IMR-90 (cell line): ENCODE data around the gene SLC16A1. TPM values are rescaled to one million over a fixed set of nuclear protein-coding genes. Genes with fewer than 3 reads are reported as not detected.

Experiments used
- ATAC-seq: fragments of 200-7000 bp; cut with Tn5 transposase; 2 replicates; pipeline ENCODE4 v1.9.1; 2020; ENCODE audit warnings: low read depth, mild to moderate bottlenecking, moderate library complexity
- BruUV-seq: library from RNA; stranded (reverse); fragments of 400-500 nt; replicated peaks from 2 replicates; lab custom pipeline; 2021; lab: Mats Ljungman, UMichigan
- CTCF ChIA-PET: fragments of 300-600 bp; formaldehyde crosslinking; extraction: SDS; loops from one replicate; lab custom pipeline; 2021; ENCODE audit warnings: antibody characterized with exemption; lab: Yijun Ruan, JAX
- POLR2A ChIA-PET: fragments of 300-600 bp; sonication (Branson Sonifier 250); formaldehyde crosslinking; loops from one replicate; lab custom pipeline; 2022; ENCODE audit warnings: antibody characterized with exemption; ENCODE audit not compliant: unreplicated experiment; lab: Charles Lee
- DNase-seq: peaks from one replicate; pipeline ENCODE4 v3.0.0; 2013
- H2AFZ ChIP-seq: replicated peaks from 2 replicates; pipeline ENCODE3; 2013; ENCODE audit warnings: low read length, mild to moderate bottlenecking; ENCODE audit not compliant: poor library complexity
- H2AK5ac ChIP-seq: 2 replicates; pipeline ENCODE4 v1.6.1; 2013; ENCODE audit warnings: low read depth, low read length, inconsistent platforms
- H2AK9ac ChIP-seq: replicated peaks from 2 replicates; pipeline ENCODE3; 2013; ENCODE audit warnings: mild to moderate bottlenecking, low read depth, low read length, moderate library complexity; ENCODE audit not compliant: poor library complexity
- H2BK120ac ChIP-seq: 2 replicates; pipeline ENCODE4 v1.6.1; 2013; ENCODE audit warnings: low read depth, low read length, inconsistent platforms
- H2BK15ac ChIP-seq: 3 replicates; pipeline ENCODE4 v1.6.1; 2013; ENCODE audit warnings: low read depth, low read length, inconsistent platforms
- H2BK20ac ChIP-seq: 2 replicates; pipeline ENCODE4 v1.6.1; 2013; ENCODE audit warnings: low read depth, mild to moderate bottlenecking, inconsistent platforms, low read length, moderate library complexity
- H2BK5ac ChIP-seq: 2 replicates; pipeline ENCODE4 v1.6.1; 2013; ENCODE audit warnings: mild to moderate bottlenecking, low read depth, low read length, inconsistent platforms; ENCODE audit not compliant: poor library complexity, severe bottlenecking
- H3K14ac ChIP-seq: replicated peaks from 2 replicates; pipeline ENCODE4 v1.6.1; 2013; ENCODE audit warnings: low read depth, low read length, inconsistent platforms
- H3K18ac ChIP-seq: 2 replicates; pipeline ENCODE4 v1.6.1; 2013; ENCODE audit warnings: low read depth, low read length, control low read depth
- H3K23ac ChIP-seq: 2 replicates; pipeline ENCODE4 v1.6.1; 2013; ENCODE audit warnings: low read depth, low read length, inconsistent platforms
- H3K27ac ChIP-seq: 2 replicates; pipeline ENCODE4 v1.5.1; 2013; ENCODE audit warnings: mild to moderate bottlenecking, control low read depth, low read length; ENCODE audit not compliant: insufficient read depth
- H3K27me3 ChIP-seq: 2 replicates; pipeline ENCODE4 v1.6.1; 2013; ENCODE audit warnings: low read length; ENCODE audit not compliant: control insufficient read depth, insufficient read depth
- H3K36me3 ChIP-seq: 2 replicates; pipeline ENCODE4 v1.6.1; 2013; ENCODE audit warnings: low read length, mixed read lengths; ENCODE audit not compliant: control insufficient read depth, insufficient read depth
- H3K4ac ChIP-seq: 2 replicates; pipeline ENCODE4 v1.6.1; 2013; ENCODE audit warnings: low read depth, low read length, inconsistent platforms
- H3K4me1 ChIP-seq: 2 replicates; pipeline ENCODE4 v1.6.1; 2013; ENCODE audit warnings: low read length, mixed read lengths; ENCODE audit not compliant: control insufficient read depth, insufficient read depth
- H3K4me2 ChIP-seq: 2 replicates; pipeline ENCODE4 v1.6.1; 2013; ENCODE audit warnings: low read depth, mild to moderate bottlenecking, control low read depth, low read length, moderate library complexity
- H3K4me3 ChIP-seq: 2 replicates; pipeline ENCODE4 v1.5.1; 2013; ENCODE audit warnings: low read depth, mild to moderate bottlenecking, control low read depth, low read length, moderate library complexity; ENCODE audit not compliant: insufficient read depth
- H3K56ac ChIP-seq: 2 replicates; pipeline ENCODE4 v1.6.1; 2013; ENCODE audit warnings: low read length, inconsistent platforms; ENCODE audit not compliant: insufficient read depth; ENCODE audit errors: extremely low read depth
- H3K79me1 ChIP-seq, 2 experiments: 2 replicates each; pipeline ENCODE4 v1.6.1; 2013; ENCODE audit warnings: low read length in 2 of 2, inconsistent platforms in 1 of 2, low read depth in 1 of 2
- H3K9ac ChIP-seq: 2 replicates; pipeline ENCODE4 v1.6.1; 2013; ENCODE audit warnings: low read depth, low read length, control low read depth
- H3K9me1 ChIP-seq: 2 replicates; pipeline ENCODE4 v1.6.1; 2013; ENCODE audit warnings: low read length, inconsistent platforms; ENCODE audit not compliant: insufficient read depth
- H3K9me3 ChIP-seq: 2 replicates; pipeline ENCODE4 v1.6.1; 2013; ENCODE audit warnings: low read length; ENCODE audit not compliant: control insufficient read depth, insufficient read depth
- H4K20me1 ChIP-seq: 2 replicates; pipeline ENCODE4 v1.6.1; 2013; ENCODE audit warnings: low read length, inconsistent platforms; ENCODE audit not compliant: insufficient read depth
- H4K5ac ChIP-seq: 2 replicates; pipeline ENCODE4 v1.6.1; 2013; ENCODE audit warnings: mild to moderate bottlenecking, low read depth, low read length, control low read depth
- H4K8ac ChIP-seq, 2 experiments: 2 replicates each; pipeline ENCODE4 v1.6.1; 2013; ENCODE audit warnings: low read depth in 2 of 2, low read length in 2 of 2, control low read depth in 1 of 2, inconsistent platforms in 1 of 2
- H4K91ac ChIP-seq: 2 replicates; pipeline ENCODE4 v1.6.1; 2013; ENCODE audit warnings: low read depth, low read length, inconsistent platforms; ENCODE audit not compliant: insufficient read depth
- BHLHE40 ChIP-seq: fragments of 150-350 bp; IDR thresholded peaks from 2 replicates; pipeline ENCODE4 v1.6.1; 2016; ENCODE audit warnings: mild to moderate bottlenecking, low read depth, low read length
- CEBPB ChIP-seq: IDR thresholded peaks from 2 replicates; pipeline ENCODE4 v1.6.1; 2012; ENCODE audit warnings: low read depth, low read length, improper control_type of control experiment
- CTCF ChIP-seq: conservative IDR thresholded peaks from 2 replicates; pipeline ENCODE4 v1.5.1; 2012; ENCODE audit warnings: mild to moderate bottlenecking, low read depth, low read length, improper control_type of control experiment
- ELK1 ChIP-seq: fragments of 150-350 bp; IDR thresholded peaks from 2 replicates; pipeline ENCODE4 v1.6.1; 2016; ENCODE audit warnings: low read depth, mild to moderate bottlenecking, low read length, moderate library complexity, borderline replicate concordance
- FOS ChIP-seq: fragments of 150-350 bp; IDR thresholded peaks from 2 replicates; pipeline ENCODE4 v1.6.1; 2016; ENCODE audit warnings: low read depth, low read length
- MAFK ChIP-seq: IDR thresholded peaks from 2 replicates; pipeline ENCODE4 v1.6.1; 2012; ENCODE audit warnings: low read depth, low read length, improper control_type of control experiment
- MAZ ChIP-seq: IDR thresholded peaks from 2 replicates; pipeline ENCODE4 v1.6.1; 2012; ENCODE audit warnings: low read depth, mild to moderate bottlenecking, low read length, improper control_type of control experiment, moderate library complexity, borderline replicate concordance
- MXI1 ChIP-seq: IDR thresholded peaks from 2 replicates; pipeline ENCODE4 v1.6.1; 2012; ENCODE audit warnings: low read depth, mild to moderate bottlenecking, low read length, moderate library complexity, borderline replicate concordance
- NFE2L2 ChIP-seq: fragments of 150-350 bp; IDR thresholded peaks from 2 replicates; pipeline ENCODE4 v1.6.1; 2016; ENCODE audit warnings: low read depth, mild to moderate bottlenecking, low read length
- POLR2A ChIP-seq: IDR thresholded peaks from 2 replicates; pipeline ENCODE4 v1.6.1; 2012; ENCODE audit warnings: mild to moderate bottlenecking, low read depth, low read length
- RAD21 ChIP-seq: IDR thresholded peaks from 2 replicates; pipeline ENCODE4 v1.6.1; 2012; ENCODE audit warnings: low read length, improper control_type of control experiment
- RCOR1 ChIP-seq: IDR thresholded peaks from 2 replicates; pipeline ENCODE4 v1.6.1; 2012; ENCODE audit warnings: mild to moderate bottlenecking, low read length, improper control_type of control experiment; ENCODE audit not compliant: insufficient replicate concordance
- RFX5 ChIP-seq: IDR thresholded peaks from 2 replicates; pipeline ENCODE4 v1.8.0; 2012; ENCODE audit warnings: low read depth, mild to moderate bottlenecking, low read length, moderate library complexity
- SMC3 ChIP-seq: fragments of 150-350 bp; IDR thresholded peaks from 2 replicates; pipeline ENCODE4 v1.6.1; 2016; ENCODE audit warnings: low read depth, mild to moderate bottlenecking, antibody characterized with exemption, low read length, moderate library complexity
- USF2 ChIP-seq: fragments of 150-350 bp; IDR thresholded peaks from 2 replicates; pipeline ENCODE4 v1.6.1; 2017; ENCODE audit warnings: mild to moderate bottlenecking, antibody characterized with exemption, low read length, low read depth
- WGBS, 2 experiments: methylation state at CpG; one replicate each; pipeline versions ENCODE4 v1.1.5 to v1.1.7; 2013; ENCODE audit warnings: missing lambda C conversion rate in 2 of 2; ENCODE audit not compliant: insufficient read length in 1 of 2; ENCODE audit errors: extremely low coverage in 2 of 2; 5-methylcytosine and 5-hydroxymethylcytosine counted together
- dilution Hi-C: fragments of 300-500 bp; cut with HindIII; formaldehyde crosslinking; loops from one replicate; pipeline ENCODE4 v1.14.3; 2018; ENCODE audit warnings: low sequenced_read_pairs; ENCODE audit not compliant: unreplicated experiment
- in situ Hi-C: fragments of 300-500 bp; cut with MboI; formaldehyde crosslinking; loops from 3 replicates; pipeline ENCODE4 v1.14.3; 2019; ENCODE audit warnings: low sequenced_read_pairs, inconsistent platforms, mixed read lengths
- intact Hi-C: fragments of 100-400 bp; cut with micrococcal nuclease; formaldehyde crosslinking; loops from 2 replicates; pipeline ENCODE4 v1.10.0; 2022
- polyA plus RNA-seq, 3 experiments: library from polyadenylated mRNA; depleted of rRNA; stranded (reverse); fragments of >200 nt; gene quantifications; 2 replicates each; pipeline ENCODE4 v1.2.3, GENCODE V29; 2012; ENCODE audit warnings: low replicate concordance in 1 of 3
- total RNA-seq: library from RNA; depleted of rRNA; stranded (reverse); fragments of >200 nt; gene quantifications from 2 replicates; pipeline ENCODE4 v1.2.3, GENCODE V29; 2012

The SLC16A1 gene
- total and polyA plus RNA-seq, 2 of the 4 experiments (the other 2 are of a cell fraction) = 32.9 to 156 TPM

- H3K4ac ChIP-seq = no peak overlapping the region
- POLR2A ChIA-PET = no interaction called here
- dilution Hi-C loops (no loop called here), in situ Hi-C loops (no loop called here), intact Hi-C loops (no loop called here)
- H2AK5ac ChIP-seq = no peak overlapping the region
- H4K5ac ChIP-seq = no peak overlapping the region
- WGBS, 2 experiments = no CpG with 5 or more reads among the region's 1 CpG
- H3K36me3 ChIP-seq = no peaks in the 10 kb centered on the region
- H2BK15ac ChIP-seq = no peak overlapping the region
- no peak for DNase-seq
- H4K8ac ChIP-seq = no peak overlapping the region
- H2AK9ac ChIP-seq = no peak overlapping the region
- H3K23ac ChIP-seq = no peak overlapping the region
- H3K27ac ChIP-seq = no peak overlapping the region
- no peak overlapping the region for H3K56ac ChIP-seq
- H2AFZ ChIP-seq = no peak overlapping the region
- no peak overlapping the region for H3K4me2 ChIP-seq
- no peaks in the 10 kb centered on the region; the same call in 1 of the 2 replicates for H3K9me1 ChIP-seq
- ATAC-seq = no peak
- no peak overlapping the region for H3K4me3 ChIP-seq
- H3K9me3 ChIP-seq = no peaks in the 10 kb centered on the region
- H4K91ac ChIP-seq = no peak overlapping the region
- H3K4me1 ChIP-seq = no peaks in the 10 kb centered on the region; the same call in 1 of the 2 replicates
- H3K18ac ChIP-seq = no peak overlapping the region
- H2BK5ac ChIP-seq = no peak overlapping the region
- H3K9ac ChIP-seq = no peak overlapping the region
- no peak for TF ChIP-seq NFE2L2
- TF ChIP-seq RFX5 = no peak
- no peak for TF ChIP-seq USF2
- no peak for TF ChIP-seq MAFK
- no peak for TF ChIP-seq SMC3
- TF ChIP-seq CEBPB = no peak
- no peak for TF ChIP-seq RAD21
- TF ChIP-seq BHLHE40 = no peak
- no peak for TF ChIP-seq FOS
- TF ChIP-seq RCOR1 = no peak
- TF ChIP-seq CTCF = no peak
- no peak for TF ChIP-seq MXI1
- no peak for TF ChIP-seq ELK1
- TF ChIP-seq MAZ = no peak
- no peak for TF ChIP-seq POLR2A
- no peaks in the 10 kb centered on the region for H3K79me1 ChIP-seq
- BruUV-seq = no TSS peak
- H2BK20ac ChIP-seq = no peak overlapping the region
- H4K20me1 ChIP-seq = no peaks in the 10 kb centered on the region
- CTCF ChIA-PET = no interaction called here
- no peaks in the 10 kb centered on the region for H3K27me3 ChIP-seq
- H2BK120ac ChIP-seq = no peak overlapping the region
- H3K14ac ChIP-seq = no peak overlapping the region
Measured at GRCh38 chr1:112872551-112872962, 83.4 kb downstream of the SLC16A1 start.
